T follicular helper cell (primary cell): Measurements from ENCODE around the gene PTEN.
"Not testable (repeated sequence)": the region's sequence is repeated elsewhere in the genome, so short reads cannot be mapped to it uniquely, and the experiment has no call there.

Source experiments
- DNase-seq: peaks from one replicate; pipeline ENCODE4 v3.0.0-alpha.2; 2020; ENCODE audit warnings: low read depth

PTEN gene

GRCh38 chr10:87869773-87870551 is 6.5 kb downstream of the PTEN start:
- no peak for DNase-seq

- DNase-seq, result no peak
Observed at GRCh38 chr10:87872828-87873227, 9.4 kb downstream of the PTEN start.

GRCh38 chr10:87873656-87874055 is 10.2 kb downstream of the PTEN start:
- DNase-seq, result no peak

GRCh38 chr10:87875929-87876571 is 12.6 kb downstream of the PTEN start:
- no peak for DNase-seq

- DNase-seq, result no peak
Observed at GRCh38 chr10:87878664-87879459, 15.4 kb downstream of the PTEN start.

- DNase-seq, result no peak
Observed at GRCh38 chr10:87880336-87880735, 16.9 kb downstream of the PTEN start.

GRCh38 chr10:87881373-87882059 is 18.1 kb downstream of the PTEN start:
- not testable (repeated sequence) for DNase-seq

- no peak for DNase-seq
Observed at GRCh38 chr10:87882555-87883294, 19.3 kb downstream of the PTEN start.

- no peak for DNase-seq
Observed at GRCh38 chr10:87886635-87887034, 23.2 kb downstream of the PTEN start.

GRCh38 chr10:87887146-87887545 is 23.7 kb downstream of the PTEN start:
- DNase-seq, result no peak

GRCh38 chr10:87887548-87888289 is 24.3 kb downstream of the PTEN start:
- no peak for DNase-seq

GRCh38 chr10:87895430-87895829 is 32.0 kb downstream of the PTEN start:
- no peak for DNase-seq

GRCh38 chr10:87896216-87896615 is 32.8 kb downstream of the PTEN start:
- DNase-seq, result no peak

GRCh38 chr10:87897957-87898356 is 34.5 kb downstream of the PTEN start:
- DNase-seq, result not testable (repeated sequence)

- not testable (repeated sequence) for DNase-seq
Observed at GRCh38 chr10:87903396-87903795, 40.0 kb downstream of the PTEN start.

GRCh38 chr10:87913156-87913921 is 49.9 kb downstream of the PTEN start:
- no peak for DNase-seq

- DNase-seq, result no peak
Observed at GRCh38 chr10:87915406-87915805, 52.0 kb downstream of the PTEN start.

- no peak for DNase-seq
Observed at GRCh38 chr10:87915989-87916388, 52.6 kb downstream of the PTEN start.

- no peak for DNase-seq
Observed at GRCh38 chr10:87916515-87916914, 53.1 kb downstream of the PTEN start.
